Posterior vena cava (tissue), 2 donors: ENCODE measurements around the gene CGNL1. TPM values are rescaled to one million over a fixed set of nuclear protein-coding genes. Genes with fewer than 3 reads are reported as not detected.

Source experiments
- DNase-seq: peaks from one replicate; pipeline ENCODE4 v3.0.0-alpha.2; 2020; ENCODE audit warnings: low spot score
- intact Hi-C, 2 donors: fragments of 100-400 bp; cut with DNase I; formaldehyde crosslinking; loops; one replicate each; pipeline versions ENCODE4 v1.14.1 to v1.14.2; 2022 to 2023
- total RNA-seq, 2 donors: library from RNA; stranded (reverse); fragmentation: NEBNext Ultra II Directional; extraction: Animal tissue kit (Norgen Biotek cat#: 25700); gene quantifications; one replicate each; pipeline ENCODE4 v1.2.1, GENCODE V29; 2021
- donor health status: DM: yes; HTN: yes; CAD: no.
- donor health status: DM: yes; HTN: yes; CAD: no.

Gene CGNL1
- total RNA-seq, 2 donors from 2014 or later: 20.0 to 24.4 TPM

GRCh38 chr15:57477736-57478522 is 101.6 kb downstream of the CGNL1 start:
- DNase-seq: no peak
- intact Hi-C loops: no loop called here

- intact Hi-C loops: no loop called here
- DNase-seq: no peak
Observed at GRCh38 chr15:57479005-57479404, 102.7 kb downstream of the CGNL1 start.

DNA sequence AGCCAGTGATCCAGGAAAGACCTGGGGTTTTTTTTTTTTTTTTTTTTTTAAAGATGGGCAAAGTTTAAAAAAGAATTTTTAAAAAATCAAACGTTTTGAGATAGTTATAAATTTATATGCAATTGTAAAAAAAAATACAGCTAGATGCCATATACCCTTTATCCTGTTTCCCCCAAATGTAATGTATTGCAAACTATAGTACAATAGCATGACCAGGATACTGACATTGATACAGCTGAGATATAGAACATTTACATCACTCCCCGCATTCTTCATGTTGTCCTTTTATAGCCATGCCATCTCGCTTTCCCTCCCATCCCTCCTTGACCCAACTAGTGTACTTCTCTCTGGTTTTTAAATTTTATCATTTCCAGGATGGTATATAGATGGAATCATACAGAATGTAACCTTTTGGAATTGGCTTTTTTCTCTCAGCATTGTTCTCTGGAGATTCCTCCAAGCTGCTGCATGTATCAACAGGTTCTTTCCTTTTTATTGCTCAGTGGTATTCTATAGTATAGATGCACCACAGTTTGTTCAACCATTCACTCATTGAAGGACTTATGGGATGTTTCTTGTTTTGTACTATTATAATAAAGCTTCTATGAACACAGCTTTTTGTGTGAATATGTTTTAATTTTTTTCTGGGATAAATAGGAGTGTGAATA is 104.9 kb downstream of the CGNL1 start:
- intact Hi-C loops: no loop called here
- DNase-seq: no peak

DNA sequence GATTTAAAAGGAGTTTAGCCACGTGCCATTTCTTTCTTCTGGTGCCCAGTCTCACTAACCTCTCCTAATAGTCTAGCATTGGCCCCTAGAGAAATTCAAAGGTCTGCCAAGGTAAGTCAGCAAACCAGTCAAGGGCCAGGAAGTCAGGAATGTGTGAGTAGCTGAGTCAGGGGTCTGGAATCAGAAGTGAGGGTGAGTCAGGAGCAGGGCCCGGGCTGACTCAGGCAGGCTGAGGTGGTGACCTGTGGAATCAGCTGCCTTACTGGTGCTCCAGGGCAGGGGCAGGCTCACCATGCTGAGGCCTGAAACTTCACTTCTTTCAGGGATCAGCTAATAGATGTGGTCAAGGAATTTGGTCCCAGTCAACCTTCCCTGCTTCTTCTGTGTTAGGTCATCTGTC is 109.6 kb downstream of the CGNL1 start:
- peak; percentile 84 for DNase-seq

GRCh38 chr15:57486833-57487232 is 110.5 kb downstream of the CGNL1 start:
- intact Hi-C loops: no loop called here
- DNase-seq: no peak

More for the DNA sequence above, 109.6 kb downstream of the CGNL1 start:
- intact Hi-C loops: no loop called here

- no peak for DNase-seq
- intact Hi-C loops: no loop called here
Observed at GRCh38 chr15:57489122-57489521, 112.8 kb downstream of the CGNL1 start.

- intact Hi-C loops: no loop called here
- DNase-seq: no peak
Observed at GRCh38 chr15:57493351-57493750, 117.0 kb downstream of the CGNL1 start.

- intact Hi-C loops: no loop called here
- DNase-seq: no peak
Observed at GRCh38 chr15:57494581-57494980, 118.3 kb downstream of the CGNL1 start.

DNA sequence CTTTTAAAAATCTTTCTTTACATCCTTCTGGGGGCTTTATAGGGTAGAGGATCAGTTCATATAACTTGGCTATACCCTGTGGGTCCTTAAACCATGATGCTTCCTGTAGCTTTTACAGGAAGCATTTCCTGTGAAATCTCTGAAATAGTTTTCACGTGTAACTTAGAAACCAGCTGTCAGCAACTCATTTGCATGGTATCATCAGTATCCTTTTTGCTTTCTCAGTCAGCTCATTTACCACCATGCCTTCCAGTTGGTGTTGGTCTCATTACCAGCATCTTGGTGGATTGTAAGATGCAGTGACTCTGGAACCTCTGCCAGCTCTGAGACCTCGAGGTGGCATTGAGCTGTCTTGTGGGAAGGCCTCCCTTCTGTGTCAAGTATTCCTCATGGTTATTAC is 118.7 kb downstream of the CGNL1 start:
- intact Hi-C loops: no loop called here
- DNase-seq: no peak

DNA sequence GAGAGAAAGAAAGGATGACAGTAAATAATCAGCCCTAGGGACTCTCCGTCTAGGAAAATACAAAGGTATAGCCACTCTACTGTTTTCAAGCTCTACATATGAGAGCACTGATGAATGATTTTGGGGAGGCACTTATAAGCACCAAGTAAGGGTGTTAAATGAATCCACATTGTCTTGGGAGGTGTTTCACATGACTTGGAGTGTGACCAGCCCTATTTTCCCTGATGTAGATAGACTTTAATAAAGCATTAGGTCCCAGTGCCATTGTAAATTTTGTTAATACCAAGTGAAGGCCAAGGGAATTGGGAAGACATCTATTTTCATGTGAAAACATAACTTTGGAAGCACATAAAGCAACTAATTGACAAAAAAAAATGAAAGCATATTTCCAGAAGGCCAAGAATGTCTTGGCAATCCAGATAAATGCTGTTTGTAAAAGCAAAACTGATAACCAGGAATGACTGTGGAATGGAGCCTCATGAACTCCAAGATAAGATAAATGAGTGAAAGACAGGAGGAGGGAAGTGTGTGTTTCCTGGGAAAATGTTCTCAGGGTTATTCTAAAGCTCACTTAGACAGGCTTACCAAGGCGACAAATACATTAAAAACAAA is 119.4 kb downstream of the CGNL1 start:
- intact Hi-C loops: no loop called here
- DNase-seq: no peak

- intact Hi-C loops: no loop called here
- DNase-seq: no peak
Observed at GRCh38 chr15:57496594-57496945, 120.3 kb downstream of the CGNL1 start.

DNA sequence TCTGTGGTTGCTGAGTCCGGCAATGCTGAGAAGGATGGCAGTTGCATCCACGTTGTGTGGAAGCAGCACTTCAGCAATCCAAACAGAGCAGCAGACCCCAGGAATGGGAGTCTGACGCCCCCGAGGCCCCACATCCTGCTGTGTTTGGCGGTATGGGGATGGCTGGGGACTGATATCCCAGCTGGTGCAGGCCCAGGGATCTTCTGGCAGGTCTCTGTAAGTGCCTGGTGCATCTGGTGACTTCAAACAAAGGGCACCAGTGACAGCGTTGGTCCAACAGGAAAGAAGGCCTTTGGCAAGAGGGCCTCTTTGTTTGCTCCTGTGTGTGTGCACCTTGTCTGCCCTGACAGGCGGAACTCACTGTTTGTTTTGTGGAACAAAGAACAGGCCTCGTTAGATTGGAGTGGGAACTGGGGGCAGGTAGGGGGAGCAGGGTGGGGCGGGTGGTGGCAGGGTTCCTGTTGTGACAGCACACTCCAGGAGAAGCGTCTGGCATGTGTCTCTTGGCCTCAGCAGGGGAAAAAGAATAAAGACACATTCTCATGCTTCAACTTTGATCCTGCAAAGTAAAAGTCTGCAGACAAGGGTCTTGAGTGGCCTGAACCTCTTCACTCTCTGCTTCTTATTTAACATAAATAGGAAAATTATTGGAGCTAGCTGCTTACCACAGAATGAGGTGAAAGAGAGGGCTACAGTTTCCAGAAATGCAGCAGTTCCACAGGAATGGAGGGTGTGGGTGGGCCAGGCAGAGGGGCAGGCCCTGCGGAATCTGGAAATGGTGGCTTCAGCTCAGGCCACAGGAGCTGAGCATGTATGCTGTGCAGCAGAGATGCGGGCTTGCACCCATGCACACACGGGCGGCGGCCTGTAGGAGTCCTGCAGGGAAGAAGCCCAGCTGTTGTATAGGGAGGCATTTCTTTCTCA is 120.9 kb downstream of the CGNL1 start:
- intact Hi-C loops: no loop called here
- DNase-seq: no peak

DNA sequence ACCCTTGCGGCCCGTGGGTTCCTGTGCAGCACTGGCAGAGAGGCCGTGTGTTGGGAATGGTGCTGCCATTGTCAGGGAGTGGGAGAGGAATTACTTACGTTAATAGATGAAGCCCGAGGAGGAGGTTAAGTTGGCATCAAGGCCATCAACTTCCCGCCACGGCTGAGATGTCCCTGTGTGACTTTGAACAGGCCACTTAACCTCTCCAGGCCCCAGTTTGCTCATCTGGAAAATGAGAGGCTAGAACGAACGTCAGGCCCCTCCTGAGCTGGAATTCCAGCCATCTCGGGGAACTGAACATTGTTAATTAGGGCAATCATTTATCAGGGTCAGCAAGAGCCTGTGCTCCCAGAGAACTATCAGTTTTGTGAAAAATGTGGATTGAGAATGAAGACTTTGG is 124.0 kb downstream of the CGNL1 start:
- no peak for DNase-seq
- intact Hi-C loops: no loop called here

- intact Hi-C loops: no loop called here
- no peak for DNase-seq
Observed at GRCh38 chr15:57500979-57501576, 124.8 kb downstream of the CGNL1 start.

DNA sequence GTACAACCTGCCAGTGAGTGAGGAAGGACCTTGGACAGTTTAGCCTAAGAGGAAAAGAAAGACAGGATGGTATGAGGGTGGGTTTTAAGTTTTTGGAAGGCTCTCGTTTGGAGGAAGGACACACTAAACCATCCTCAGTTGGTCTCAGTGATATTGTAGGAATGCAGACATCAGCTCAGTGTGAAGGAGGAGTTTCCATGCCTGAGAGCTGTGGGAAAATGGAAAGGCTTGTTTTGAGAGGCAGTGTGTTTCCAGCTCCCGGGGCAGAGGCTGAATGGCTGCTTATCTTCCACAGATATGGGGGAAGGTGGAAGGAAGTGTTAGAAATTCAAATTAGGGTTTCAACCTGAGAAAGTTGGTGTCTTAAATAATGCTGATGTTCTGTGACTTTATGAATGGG is 125.8 kb downstream of the CGNL1 start:
- intact Hi-C loops: no loop called here
- DNase-seq: no peak

GRCh38 chr15:57503051-57503702 is 126.9 kb downstream of the CGNL1 start:
- intact Hi-C loops: no loop called here
- no peak for DNase-seq

DNA sequence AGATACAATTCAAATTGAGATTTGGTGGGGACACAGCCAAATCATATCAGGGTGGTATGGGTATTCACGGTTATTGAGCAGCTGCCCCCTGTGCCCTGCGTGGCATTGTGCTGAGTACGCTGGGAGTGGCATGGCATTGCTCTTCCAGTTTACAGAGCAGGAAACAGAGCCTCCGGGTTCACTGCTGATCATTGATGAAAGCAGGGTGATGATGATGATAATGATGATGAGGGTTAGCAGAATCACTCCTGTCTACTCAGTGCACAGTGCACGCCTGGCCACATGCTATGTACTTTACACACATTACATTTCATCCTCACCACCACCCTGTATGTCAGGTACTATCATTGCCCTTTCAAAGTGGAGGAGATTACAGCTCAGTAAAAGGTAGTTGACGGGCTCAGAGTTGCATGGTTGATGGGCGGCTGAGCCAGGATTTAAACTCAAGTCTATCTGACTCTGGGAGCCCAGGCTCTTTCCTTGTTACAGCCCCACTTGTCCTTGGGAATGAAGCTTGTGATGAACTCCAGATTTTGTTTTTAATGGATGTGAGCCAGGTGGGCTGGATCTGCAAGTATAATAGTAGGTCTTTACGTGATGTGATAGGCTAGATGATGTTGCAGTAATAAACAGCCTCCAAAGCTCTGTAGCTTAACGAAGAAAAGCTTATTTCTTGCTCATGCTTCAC is 127.8 kb downstream of the CGNL1 start:
- DNase-seq: no peak
- intact Hi-C loops: no loop called here

DNA sequence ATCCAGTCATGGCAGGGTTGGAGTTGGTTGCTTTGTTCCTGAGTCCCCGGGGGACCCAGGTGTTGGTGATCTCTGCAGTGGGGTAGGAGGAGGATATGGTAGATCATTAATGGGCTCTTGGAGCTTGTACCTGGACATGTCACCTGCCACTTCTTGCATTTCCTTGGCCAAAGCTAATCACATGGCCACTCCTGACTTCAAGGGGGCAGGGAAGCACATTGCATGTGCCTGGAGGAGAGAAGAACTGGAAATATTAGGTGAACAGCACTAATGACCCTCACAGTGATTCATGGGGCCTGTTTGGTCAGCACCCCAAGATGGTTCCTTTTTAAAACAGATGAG is 128.3 kb downstream of the CGNL1 start:
- DNase-seq: no peak
- intact Hi-C loops: no loop called here
